Regular cardiac myocyte (primary cell): ENCODE results near the gene RBM33. TPM values are rescaled to one million over a fixed set of nuclear protein-coding genes. Genes with fewer than 3 reads are reported as not detected.

ENCODE experiments used
- total RNA-seq: library from RNA; depleted of rRNA; stranded (reverse); fragments of >200 nt; gene quantifications from 2 replicates; pipeline ENCODE4 v1.2.3, GENCODE V29; 2014

RBM33 gene, protein sequence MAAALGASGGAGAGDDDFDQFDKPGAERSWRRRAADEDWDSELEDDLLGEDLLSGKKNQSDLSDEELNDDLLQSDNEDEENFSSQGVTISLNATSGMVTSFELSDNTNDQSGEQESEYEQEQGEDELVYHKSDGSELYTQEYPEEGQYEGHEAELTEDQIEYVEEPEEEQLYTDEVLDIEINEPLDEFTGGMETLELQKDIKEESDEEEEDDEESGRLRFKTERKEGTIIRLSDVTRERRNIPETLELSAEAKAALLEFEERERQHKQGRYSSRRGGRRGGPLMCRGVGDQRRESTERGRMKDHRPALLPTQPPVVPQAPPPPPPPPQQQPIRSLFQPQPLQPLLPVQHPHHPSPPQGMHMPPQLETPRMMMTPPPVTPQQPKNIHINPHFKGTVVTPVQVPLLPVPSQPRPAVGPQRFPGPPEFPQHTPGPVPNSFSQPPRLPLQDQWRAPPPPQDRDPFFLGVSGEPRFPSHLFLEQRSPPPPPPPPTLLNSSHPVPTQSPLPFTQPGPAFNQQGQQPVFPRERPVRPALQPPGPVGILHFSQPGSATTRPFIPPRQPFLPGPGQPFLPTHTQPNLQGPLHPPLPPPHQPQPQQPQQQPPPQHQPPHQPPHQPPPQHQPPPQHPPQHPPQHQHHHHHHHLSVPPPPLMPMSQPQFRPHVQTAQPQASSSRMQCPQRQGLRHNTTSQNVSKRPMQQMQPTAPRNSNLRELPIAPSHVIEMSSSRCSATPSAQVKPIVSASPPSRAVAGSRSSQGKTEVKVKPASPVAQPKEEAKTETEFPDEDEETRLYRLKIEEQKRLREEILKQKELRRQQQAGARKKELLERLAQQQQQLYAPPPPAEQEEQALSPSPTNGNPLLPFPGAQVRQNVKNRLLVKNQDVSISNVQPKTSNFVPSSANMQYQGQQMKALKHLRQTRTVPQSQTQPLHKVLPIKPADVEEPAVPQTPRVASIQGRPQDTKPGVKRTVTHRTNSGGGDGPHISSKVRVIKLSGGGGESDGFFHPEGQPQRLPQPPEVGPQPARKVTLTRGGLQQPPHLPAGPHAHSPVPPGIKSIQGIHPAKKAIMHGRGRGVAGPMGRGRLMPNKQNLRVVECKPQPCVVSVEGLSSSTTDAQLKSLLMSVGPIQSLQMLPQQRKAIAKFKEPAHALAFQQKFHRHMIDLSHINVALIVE
- total RNA-seq: 17.4 and 19.7 TPM in 2 replicates

DNA sequence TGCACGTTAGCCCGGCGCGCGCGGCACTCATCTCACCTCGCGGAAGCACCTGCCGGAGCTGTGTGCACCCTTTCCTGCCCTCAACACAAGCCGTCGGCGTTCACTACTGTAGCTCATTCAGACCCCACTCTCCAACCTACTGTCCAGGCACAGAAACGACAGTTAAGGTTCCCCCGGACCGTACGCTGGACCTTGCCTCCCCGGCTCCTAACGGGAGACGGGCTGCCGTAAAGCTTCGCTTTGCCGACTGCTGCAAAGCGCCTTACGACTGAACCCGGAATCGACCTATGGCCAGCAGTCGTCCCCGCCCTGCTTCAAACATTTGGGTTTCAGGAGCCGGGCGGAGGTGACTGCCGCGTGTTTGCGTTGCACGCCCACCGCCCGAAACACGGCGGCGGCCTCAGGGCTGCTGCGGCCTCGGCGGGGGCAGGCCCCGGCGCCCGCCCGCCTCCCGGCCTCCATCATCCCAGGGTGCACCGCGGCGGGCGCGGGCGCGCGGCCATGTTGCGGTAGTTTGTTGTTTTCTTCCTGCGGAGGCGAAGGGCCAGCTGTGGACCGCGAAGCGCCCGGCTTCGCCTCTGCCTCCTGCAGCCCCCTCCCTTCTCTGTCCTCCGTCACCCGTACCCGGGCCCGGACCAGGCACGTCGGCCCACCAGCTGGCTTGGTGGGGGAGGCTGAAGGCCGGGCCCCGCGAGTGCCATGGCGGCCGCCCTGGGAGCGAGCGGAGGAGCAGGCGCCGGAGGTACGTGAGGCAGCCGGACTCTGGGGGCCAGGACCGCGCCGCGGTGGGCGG is at the start of gene RBM33:
TSS of gene RBM33 (plus strand) at position 484 of the 793 bp plus-strand sequence. CDS start at position 700, 216 bp downstream.

DNA sequence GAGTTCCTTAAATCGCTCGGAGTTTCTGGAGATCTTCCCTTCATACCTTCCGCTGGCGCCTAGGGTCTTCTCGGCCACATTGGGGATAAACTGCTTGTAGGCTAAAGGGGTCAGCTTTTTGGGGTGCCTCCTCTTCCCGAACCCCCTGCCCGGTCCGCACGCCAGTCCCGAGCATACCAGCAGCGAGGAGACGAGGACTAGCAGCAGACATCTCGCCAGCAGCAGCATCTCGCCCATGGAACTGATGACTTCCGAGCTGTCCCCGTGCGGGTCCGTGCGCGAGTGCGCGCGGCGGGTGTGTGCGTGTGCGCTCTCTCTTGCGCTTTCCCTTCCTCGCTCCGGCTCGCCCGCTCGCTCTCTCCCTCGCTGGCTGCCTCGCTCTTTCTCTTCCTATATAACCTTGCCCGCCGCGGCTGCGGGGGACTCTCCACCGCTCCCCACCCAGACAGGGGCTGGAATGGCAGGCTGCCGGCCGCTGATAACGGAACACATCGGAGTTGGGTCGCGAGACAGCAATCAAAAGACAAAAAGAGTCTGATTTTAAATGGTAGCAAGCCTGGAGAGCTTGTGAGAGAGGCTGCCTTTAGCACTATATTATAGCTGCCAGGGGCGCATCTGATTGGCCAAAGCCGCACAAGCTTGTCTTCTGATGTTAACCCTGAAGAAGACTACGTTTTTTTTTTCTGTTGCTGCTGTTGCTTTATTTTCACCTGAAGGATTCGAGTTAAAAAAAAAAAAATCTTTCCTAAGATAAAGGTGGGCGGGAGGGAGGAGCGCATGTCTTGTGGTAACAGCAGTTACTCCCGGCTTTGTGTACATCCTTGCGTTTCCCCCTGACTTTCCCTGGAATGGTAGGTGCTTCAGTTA is 167.7 kb downstream of the RBM33 start, which contains the start of gene SHH:
TSS of gene SHH (minus strand) at position 569 of the 867 bp plus-strand sequence. CDS start at position 228, 341 bp downstream.

Other genes with a start within 250 kb of the RBM33 start
- gene EN2, start 186.5 kb upstream of the RBM33 start, total RNA-seq: not detected in 2 replicates
- not detected in 2 replicates for gene CNPY1, start 98.1 kb upstream of the RBM33 start, total RNA-seq
- gene SHH, start 167.8 kb downstream of the RBM33 start, total RNA-seq: under 0.01 and 0.28 TPM in 2 replicates